Right atrium auricular region (tissue), 2 donors: ENCODE results near the gene CCR1. TPM values are rescaled to one million over a fixed set of nuclear protein-coding genes. Genes with fewer than 3 reads are reported as not detected.

Experiments used
- DNase-seq: peaks from one replicate; pipeline ENCODE4 v3.0.0-alpha.2; 2019; ENCODE audit warnings: low spot score
- H3K27ac ChIP-seq, 2 donors: fragments of 200-600 bp; sonication (generic); 1 replicate in 1 of 2; 2 replicates in 1 of 2; pipeline ENCODE4 v1.5.1; 2016 to 2019
- H3K27me3 ChIP-seq, 2 donors: fragments of 200-600 bp; sonication (generic); one replicate each; pipeline versions ENCODE4 v1.5.1 to v1.6.0; 2017 to 2019
- H3K36me3 ChIP-seq: fragments of 200-600 bp; sonication (generic); one replicate; pipeline ENCODE4 v1.5.1; 2016
- H3K4me1 ChIP-seq, 2 donors: fragments of 200-600 bp; sonication (generic); one replicate each; pipeline versions ENCODE4 v1.5.1 to v1.6.0; 2017 to 2019
- H3K4me3 ChIP-seq, 2 donors: fragments of 200-600 bp; sonication (generic); 1 replicate in 1 of 2; 2 replicates in 1 of 2; pipeline ENCODE4 v1.5.1; 2017 to 2019; ENCODE audit warnings: mild to moderate bottlenecking in 1 of 2, moderate library complexity in 1 of 2
- H3K9me3 ChIP-seq, 2 donors: fragments of 200-600 bp; sonication (generic); one replicate each; pipeline ENCODE4 v1.5.1; 2019
- total RNA-seq, 2 donors: library from RNA; depleted of rRNA; stranded (reverse); fragments of >200 nt; gene quantifications; one replicate each; pipeline ENCODE4 v1.1.0, GENCODE V29; 2016
- TF ChIP-seq, protein P1 (sequence below), 2 donors: fragments of 200-600 bp; sonication (generic); IDR thresholded peaks; one replicate each; pipeline ENCODE4 v1.5.1; 2019; ENCODE audit warnings: antibody characterized with exemption in 2 of 2

CCR1 gene
- total RNA-seq, 2 donors from 2014 or later = 1.2 to 8.9 TPM

DNA sequence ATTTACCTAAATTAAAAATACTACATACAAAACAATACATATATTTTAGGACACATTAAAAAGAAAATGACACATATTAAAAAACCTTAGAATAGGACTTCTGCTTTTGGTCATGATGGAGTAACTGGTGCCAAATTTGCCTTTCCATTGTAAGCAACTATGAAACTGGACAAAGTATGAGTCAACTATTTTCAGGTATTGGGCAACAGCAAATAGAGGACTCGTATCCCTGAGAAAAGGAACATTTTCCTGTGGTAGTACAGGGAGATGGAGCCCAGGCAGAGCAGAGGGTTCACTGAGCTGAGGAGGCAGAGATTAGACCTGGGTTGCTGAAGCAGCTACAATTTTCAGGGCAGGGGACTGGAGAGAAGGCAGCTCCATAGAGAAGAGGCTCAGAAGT, 14.7 kb downstream of the CCR1 start:
- Histone ChIP-seq H3K27ac (no peak overlapping the region), H3K36me3 (no peaks in the 10 kb centered on the region), H3K4me3 (no peak overlapping the region), H3K27me3 (no peaks in the 10 kb centered on the region), H3K9me3 (peaks cover 0 to 32% of the 10 kb centered on the region in 2 donors), H3K4me1 (no peaks in the 10 kb centered on the region)
- no peak for DNase-seq
- TF ChIP-seq, protein P1, sequence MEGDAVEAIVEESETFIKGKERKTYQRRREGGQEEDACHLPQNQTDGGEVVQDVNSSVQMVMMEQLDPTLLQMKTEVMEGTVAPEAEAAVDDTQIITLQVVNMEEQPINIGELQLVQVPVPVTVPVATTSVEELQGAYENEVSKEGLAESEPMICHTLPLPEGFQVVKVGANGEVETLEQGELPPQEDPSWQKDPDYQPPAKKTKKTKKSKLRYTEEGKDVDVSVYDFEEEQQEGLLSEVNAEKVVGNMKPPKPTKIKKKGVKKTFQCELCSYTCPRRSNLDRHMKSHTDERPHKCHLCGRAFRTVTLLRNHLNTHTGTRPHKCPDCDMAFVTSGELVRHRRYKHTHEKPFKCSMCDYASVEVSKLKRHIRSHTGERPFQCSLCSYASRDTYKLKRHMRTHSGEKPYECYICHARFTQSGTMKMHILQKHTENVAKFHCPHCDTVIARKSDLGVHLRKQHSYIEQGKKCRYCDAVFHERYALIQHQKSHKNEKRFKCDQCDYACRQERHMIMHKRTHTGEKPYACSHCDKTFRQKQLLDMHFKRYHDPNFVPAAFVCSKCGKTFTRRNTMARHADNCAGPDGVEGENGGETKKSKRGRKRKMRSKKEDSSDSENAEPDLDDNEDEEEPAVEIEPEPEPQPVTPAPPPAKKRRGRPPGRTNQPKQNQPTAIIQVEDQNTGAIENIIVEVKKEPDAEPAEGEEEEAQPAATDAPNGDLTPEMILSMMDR (IDR thresholded peaks at IDR 0.05) = no peak

DNA sequence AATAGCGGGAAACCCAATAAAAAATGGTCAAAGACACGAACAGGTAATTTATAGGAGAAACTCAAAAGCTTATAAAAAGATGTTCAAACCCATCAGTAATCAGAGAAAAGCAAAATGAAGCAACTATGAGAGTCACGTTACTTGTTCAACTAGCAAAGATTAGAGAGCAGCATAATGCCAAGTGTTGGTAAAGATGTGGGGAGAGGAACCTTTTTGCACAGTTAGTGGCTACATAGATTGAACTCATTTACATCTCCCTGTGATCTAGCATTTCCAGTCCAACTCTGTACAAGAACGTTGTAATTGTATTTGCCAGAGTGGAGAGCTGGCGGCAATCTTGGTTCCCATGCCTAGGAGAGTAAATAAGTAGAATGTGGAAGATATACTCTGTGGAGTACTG, 15.2 kb downstream of the CCR1 start:
- Histone ChIP-seq H3K27ac (no peak overlapping the region), H3K4me3 (no peak overlapping the region), H3K9me3 (peaks cover 0 to 32% of the 10 kb centered on the region in 2 donors), H3K4me1 (no peaks in the 10 kb centered on the region), H3K27me3 (no peaks in the 10 kb centered on the region), H3K36me3 (no peaks in the 10 kb centered on the region)
- no peak for DNase-seq
- TF ChIP-seq, protein P1 (IDR thresholded peaks at IDR 0.05) = no peak

DNA sequence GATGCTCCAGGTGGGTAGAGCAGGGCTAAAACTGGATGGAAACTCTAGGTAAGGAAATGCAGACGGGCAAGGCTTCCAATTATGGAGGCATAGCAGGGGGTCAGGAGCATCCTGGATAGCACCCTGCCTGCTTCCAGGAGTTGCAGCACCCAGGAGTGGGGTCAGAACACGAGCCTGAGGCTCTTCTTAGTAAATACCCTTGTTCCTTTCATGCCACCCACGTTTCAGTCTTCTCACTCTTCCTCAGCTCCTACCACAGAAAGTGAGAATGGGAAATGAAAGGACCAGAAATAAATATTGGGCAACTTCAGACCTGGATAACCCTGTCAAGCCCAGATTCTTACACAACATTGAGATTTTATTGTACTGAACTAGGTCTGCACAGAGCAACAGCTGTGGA, 16.4 kb downstream of the CCR1 start:
- TF ChIP-seq, protein P1 (IDR thresholded peaks at IDR 0.05) = no peak
- H3K4me1 ChIP-seq = no peaks in the 10 kb centered on the region
- H3K27ac ChIP-seq = no peak overlapping the region
- H3K9me3 ChIP-seq = peaks cover 0 to 32% of the 10 kb centered on the region in 2 donors
- no peak overlapping the region for H3K4me3 ChIP-seq
- no peaks in the 10 kb centered on the region for H3K27me3 ChIP-seq
- no peaks in the 10 kb centered on the region for H3K36me3 ChIP-seq
- DNase-seq = no peak

DNA sequence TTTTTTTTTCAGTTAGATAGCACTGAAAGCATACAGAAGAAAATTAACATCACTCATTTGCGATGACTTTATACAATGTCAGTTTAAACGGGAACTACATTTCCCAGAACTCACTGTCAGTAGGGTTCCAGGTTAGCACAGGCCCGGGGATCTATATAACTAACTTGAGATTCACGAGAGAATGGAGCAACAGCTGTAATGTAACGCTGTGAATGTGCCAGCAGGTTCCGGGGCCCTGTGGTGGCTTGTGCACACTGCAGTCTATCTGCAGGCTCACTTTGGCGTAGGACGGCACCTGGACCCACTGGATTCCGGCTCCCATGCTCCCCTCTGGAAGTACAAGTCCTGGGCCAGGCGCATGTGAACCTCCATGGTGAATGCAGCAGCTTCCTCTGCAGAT, 19.4 kb downstream of the CCR1 start:
- Histone ChIP-seq H3K27me3 (no peaks in the 10 kb centered on the region), H3K9me3 (peaks cover 0 to 14% of the 10 kb centered on the region in 2 donors), H3K27ac (no peak overlapping the region), H3K4me3 (no peak overlapping the region), H3K36me3 (no peaks in the 10 kb centered on the region), H3K4me1 (no peaks in the 10 kb centered on the region)
- TF ChIP-seq, protein P1 (IDR thresholded peaks at IDR 0.05) = no peak
- no peak for DNase-seq

DNA sequence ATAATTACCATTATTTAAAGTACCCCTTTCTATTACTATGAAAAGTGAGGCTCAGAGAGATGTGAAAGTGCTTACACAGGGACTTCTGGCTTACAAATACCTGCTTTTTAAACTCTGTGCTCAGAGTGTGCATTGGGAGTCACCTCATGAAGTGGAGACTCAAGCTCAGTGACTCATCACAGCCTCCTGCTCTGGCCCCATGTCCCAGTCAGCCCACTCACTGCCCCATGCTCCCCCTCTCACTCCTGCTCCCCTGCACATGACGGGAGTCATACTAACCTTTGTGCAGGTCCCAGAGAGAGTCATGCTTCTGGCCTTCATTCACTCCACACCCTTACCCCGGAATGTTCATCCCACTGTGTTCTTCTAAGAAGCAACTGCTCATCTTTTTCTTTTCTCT, 20.2 kb downstream of the CCR1 start:
- H3K9me3 ChIP-seq = peaks cover 0 to 6% of the 10 kb centered on the region in 2 donors
- TF ChIP-seq, protein P1 (IDR thresholded peaks at IDR 0.05) = no peak
- H3K27ac ChIP-seq = no peak overlapping the region
- H3K4me3 ChIP-seq = no peak overlapping the region
- no peaks in the 10 kb centered on the region for H3K27me3 ChIP-seq
- no peak for DNase-seq
- no peaks in the 10 kb centered on the region for H3K36me3 ChIP-seq
- H3K4me1 ChIP-seq = no peaks in the 10 kb centered on the region

DNA sequence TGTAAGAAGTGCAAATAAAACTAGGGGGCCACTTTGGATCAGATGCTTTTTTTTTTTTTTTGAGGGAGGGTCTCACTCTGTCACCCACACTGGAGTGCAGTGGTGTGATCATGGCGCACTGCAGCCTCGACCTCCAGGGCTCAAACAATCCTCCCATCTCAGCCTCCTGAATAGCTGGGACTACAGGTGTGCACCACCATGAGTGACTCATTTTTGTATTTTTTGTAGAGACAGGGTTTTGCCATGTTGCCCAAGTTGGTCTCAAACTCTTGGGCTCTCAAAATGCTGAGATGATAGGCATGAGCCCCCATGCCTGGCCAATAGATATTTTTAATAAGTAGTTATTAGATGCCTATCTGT, 20.8 kb downstream of the CCR1 start:
- no peak for DNase-seq
- Histone ChIP-seq H3K4me1 (no peaks in the 10 kb centered on the region), H3K4me3 (no peak overlapping the region), H3K27me3 (no peaks in the 10 kb centered on the region), H3K9me3 (peaks cover 0 to under 1% of the 10 kb centered on the region in 2 donors), H3K27ac (no peak overlapping the region), H3K36me3 (no peaks in the 10 kb centered on the region)
- TF ChIP-seq, protein P1 (IDR thresholded peaks at IDR 0.05) = no peak
